Neural progenitor cell (in vitro differentiated cells): ENCODE data around the gene NUDT13.

Experiments
- CTCF ChIP-seq: fragments of 200-600 bp; sonication (generic); IDR thresholded peaks from 2 replicates; pipeline ENCODE4 v1.5.1; 2017; ENCODE audit warnings: antibody characterized with exemption, mild to moderate bottlenecking
- EZH2 ChIP-seq: fragments of 200-600 bp; sonication (generic); IDR thresholded peaks from 2 replicates; pipeline ENCODE4 v1.6.1; 2017; ENCODE audit warnings: antibody characterized with exemption, mild to moderate bottlenecking, moderate library complexity
- EZH2phosphoT487 ChIP-seq: fragments of 200-600 bp; sonication (generic); IDR thresholded peaks from 2 replicates; pipeline ENCODE4 v1.6.1; 2017; ENCODE audit warnings: antibody characterized with exemption

- TF ChIP-seq CTCF = no peak
- no peak for TF ChIP-seq EZH2
- TF ChIP-seq EZH2phosphoT487 = no peak
Observed at GRCh38 chr10:73065441-73065840, 44.8 kb upstream of the NUDT13 start.
